ENCODE data around the gene ACSS3.
"Not testable (repeated sequence)": the region's sequence is repeated elsewhere in the genome, so short reads cannot be mapped to it uniquely, and the experiment has no call there.

Gene ACSS3

GRCh38 chr12:81092053-81092452 is 14.2 kb downstream of the ACSS3 start:
- no peak for DNase-seq (ENCODE audit: low read depth in 1 of 2, low spot score in 1 of 2)

GRCh38 chr12:81094718-81095360 is 17.0 kb downstream of the ACSS3 start:
- no peak for DNase-seq (ENCODE audit: low read depth in 1 of 2, low spot score in 1 of 2)

- no peak for DNase-seq (ENCODE audit: low read depth in 1 of 2, low spot score in 1 of 2)
Observed at GRCh38 chr12:81095501-81096232, 17.8 kb downstream of the ACSS3 start.

GRCh38 chr12:81105687-81106086 is 27.8 kb downstream of the ACSS3 start:
- no peak for DNase-seq (ENCODE audit: low read depth in 1 of 2, low spot score in 1 of 2)

DNA sequence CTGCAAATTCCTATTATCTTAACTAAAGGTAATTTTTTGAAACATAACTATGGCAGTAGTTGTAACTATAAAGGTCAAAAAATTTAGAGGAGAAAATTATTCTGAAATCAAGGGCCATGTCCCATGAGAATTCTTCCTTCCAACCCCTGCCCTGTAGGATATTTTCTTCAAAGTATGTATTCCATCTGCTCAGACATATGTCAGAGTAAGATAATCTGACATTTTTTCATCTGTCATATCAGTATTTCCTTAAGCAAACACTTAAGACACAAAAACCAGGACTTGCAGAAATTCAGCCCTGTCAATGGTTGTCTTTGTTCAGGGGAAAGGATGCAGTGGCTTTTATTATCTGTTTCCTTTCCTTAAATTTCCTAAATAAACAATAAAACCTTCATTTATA is 36.3 kb downstream of the ACSS3 start:
- DNase-seq (ENCODE audit: low read depth in 1 of 2, low spot score in 1 of 2), result no peak

- not testable (repeated sequence) for DNase-seq (ENCODE audit: low read depth in 1 of 2, low spot score in 1 of 2)
Observed at GRCh38 chr12:81119069-81119468, 41.2 kb downstream of the ACSS3 start.

- no peak for DNase-seq (ENCODE audit: low read depth in 1 of 2, low spot score in 1 of 2)
Observed at GRCh38 chr12:81120961-81121360, 43.1 kb downstream of the ACSS3 start.

DNA sequence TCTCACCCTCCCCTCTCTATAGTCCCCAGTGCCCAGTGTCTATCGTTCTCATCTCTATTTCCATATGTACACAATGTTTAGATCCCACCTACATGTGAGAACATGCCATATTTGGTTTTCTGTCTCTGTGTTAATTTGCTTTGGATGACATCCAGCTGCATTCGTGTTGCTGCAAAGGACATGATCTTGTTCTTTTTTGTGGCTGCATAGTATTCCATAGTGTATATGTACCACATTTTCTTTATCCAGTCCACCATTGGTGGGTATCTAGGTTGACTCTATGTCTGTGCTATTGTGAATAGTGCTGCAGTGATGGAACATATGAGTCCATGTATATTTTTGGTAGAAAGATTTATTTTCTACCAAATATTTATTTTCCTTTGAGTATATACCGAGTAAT is 45.7 kb downstream of the ACSS3 start:
- no peak for DNase-seq (ENCODE audit: low read depth in 1 of 2, low spot score in 1 of 2)

GRCh38 chr12:81125691-81126090 is 47.8 kb downstream of the ACSS3 start:
- no peak for DNase-seq (ENCODE audit: low read depth in 1 of 2, low spot score in 1 of 2)

DNA sequence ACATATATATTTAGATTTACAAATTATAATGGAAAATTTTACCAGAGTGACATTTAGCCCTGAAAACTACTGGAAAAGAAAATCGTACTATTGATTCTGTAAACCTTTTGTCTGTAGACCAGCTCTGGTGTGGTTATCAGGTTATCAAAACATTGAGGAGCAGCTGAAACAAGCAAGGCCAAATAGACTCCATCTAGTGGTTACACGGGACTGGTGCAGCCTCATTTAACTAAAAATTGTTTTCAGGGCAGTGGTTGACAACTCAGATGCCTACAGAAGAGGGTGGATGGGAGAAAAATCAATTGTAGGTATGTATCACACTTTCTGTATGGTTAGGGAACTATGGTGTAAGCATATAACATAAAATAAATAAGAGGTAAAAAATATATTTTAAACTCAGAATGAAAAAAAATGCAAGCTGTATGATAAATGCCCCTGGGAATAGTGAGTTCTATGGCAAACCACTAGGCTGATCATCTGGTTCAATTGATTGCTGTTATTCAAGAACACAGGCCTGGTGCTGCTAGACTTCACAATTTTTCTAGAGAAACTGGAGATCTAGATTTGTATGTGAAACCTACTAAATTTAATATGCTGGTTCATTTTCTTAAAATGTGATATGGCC is 51.2 kb downstream of the ACSS3 start:
- no peak for DNase-seq (ENCODE audit: low read depth in 1 of 2, low spot score in 1 of 2)

- no peak for DNase-seq (ENCODE audit: low read depth in 1 of 2, low spot score in 1 of 2)
Observed at GRCh38 chr12:81136519-81136918, 58.6 kb downstream of the ACSS3 start.

DNA sequence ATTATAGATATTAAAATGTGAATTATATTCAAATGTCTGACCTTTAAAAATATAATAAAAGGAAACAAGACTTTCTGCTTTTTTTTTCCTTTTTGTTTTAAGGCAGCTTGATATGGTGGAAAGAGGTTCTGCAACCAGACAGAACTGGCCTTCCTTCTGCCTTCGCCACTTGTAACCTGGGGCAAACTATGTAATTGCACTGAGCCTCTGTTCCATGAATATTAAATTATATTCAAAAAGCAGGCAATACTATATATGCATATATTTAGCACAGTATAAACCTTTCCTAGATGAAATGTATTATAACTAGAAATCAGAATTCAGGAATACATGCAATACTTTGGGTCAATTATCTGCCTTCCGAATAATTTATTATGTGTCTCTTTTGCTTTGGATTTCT is 59.9 kb downstream of the ACSS3 start:
- no peak for DNase-seq (ENCODE audit: low read depth in 1 of 2, low spot score in 1 of 2)

DNA sequence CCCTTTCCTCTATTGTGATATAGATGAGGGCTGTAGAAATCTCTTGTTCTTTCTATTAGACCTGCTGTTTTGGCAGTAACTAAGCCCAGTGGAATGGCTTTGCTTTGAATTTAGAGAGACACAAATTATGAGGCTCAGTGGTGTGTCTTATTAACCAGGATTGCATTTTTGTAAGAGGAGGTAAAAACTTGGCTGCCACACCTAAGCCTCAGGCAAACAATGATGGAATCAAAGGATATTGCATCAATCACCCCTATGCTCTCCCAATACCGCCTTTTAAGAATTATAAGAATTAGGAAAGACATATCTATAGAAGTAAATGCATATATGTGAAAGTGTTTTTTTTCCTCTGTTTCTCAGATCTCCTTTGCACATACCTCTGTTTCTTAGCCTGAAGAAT is 63.3 kb downstream of the ACSS3 start:
- DNase-seq (ENCODE audit: low read depth in 1 of 2, low spot score in 1 of 2), result no peak

GRCh38 chr12:81143057-81143456 is 65.2 kb downstream of the ACSS3 start:
- DNase-seq (ENCODE audit: low read depth in 1 of 2, low spot score in 1 of 2), result no peak

DNA sequence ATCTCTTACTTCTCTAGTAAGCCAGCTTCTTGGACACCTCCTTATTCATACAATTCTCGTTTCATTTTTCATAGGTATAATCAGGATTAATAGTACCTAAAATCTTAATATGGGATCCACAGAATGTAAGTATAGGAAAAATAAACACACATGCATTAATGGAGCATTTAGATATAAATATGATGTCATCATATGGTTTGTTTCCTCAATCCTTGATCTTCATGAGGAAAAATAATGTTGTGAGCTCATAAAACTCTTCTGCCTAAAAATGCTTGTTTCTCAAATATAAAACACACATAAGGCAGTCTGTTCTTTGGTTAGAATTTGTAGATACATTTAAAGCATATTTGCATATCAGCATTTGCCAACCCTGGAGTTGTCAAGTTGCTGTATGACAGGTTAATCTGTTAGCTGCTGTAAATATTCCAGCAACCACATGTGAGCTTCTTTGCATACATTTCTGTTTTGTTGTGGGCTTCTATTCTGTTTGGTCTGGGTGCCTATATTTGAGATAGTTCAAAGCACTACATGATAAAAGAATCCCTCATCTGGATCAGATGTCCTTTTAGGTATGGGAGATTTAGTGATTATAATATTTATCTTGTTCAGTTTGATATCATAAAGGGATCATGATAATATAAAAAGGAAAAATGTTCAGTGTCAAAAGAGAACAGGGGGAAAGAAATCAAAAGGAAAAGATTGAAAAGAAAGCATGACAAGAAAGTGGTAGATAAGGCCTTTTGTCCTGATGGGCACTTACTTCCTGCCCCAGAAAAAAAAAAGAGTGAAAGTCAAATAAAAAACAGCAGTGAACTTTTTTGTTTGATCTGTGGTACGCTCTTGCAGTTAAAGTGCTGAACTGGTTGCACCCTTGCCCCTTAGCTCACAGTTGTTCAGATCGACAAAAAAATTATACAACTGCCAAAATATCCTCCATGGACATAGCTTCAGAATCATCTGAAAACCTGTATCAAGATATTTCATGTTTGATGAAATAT is 68.6 kb downstream of the ACSS3 start:
- DNase-seq (ENCODE audit: low read depth in 1 of 2, low spot score in 1 of 2), result no peak

- DNase-seq (ENCODE audit: low read depth in 1 of 2, low spot score in 1 of 2), result no peak
Observed at GRCh38 chr12:81147292-81147919, 69.5 kb downstream of the ACSS3 start.

DNA sequence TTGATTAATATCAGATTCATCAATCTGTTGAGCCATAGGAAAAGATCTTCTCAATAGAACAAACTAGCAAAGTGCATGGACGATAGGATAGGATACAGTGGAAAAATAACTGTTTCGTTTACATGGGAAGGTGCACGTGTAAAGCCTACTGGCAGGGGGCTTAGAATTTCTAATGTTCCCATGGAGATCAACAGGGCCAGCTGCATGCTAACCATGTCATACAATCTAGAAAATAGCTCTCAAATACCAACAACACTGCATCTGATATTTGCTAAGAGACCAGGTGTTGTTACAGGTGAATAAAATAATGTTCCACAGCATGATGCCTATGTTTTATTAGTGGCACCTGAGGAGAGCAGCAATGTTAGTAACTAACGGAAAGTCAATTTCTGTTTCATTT is 72.5 kb downstream of the ACSS3 start:
- no peak for DNase-seq (ENCODE audit: low read depth in 1 of 2, low spot score in 1 of 2)

DNA sequence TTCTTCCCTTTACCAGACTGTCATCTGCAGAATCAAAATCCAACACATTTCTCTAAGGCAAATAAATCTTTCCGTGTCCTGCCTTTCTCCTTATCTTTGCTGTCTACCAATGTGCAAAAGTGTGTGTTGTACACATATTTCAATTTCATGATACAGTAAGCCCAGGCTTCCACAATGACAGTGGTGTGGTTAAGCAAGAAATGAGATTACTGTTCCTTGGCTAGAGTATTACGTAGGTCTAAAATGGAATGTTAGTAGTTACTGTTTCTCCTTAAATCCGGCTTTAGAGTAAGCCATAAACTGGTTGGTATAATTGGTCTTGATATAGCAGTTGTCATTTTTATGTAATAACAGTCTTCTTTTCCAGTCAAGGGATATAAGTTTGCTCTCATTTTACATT is 82.0 kb downstream of the ACSS3 start:
- DNase-seq (ENCODE audit: low read depth in 1 of 2, low spot score in 1 of 2), result no peak

DNA sequence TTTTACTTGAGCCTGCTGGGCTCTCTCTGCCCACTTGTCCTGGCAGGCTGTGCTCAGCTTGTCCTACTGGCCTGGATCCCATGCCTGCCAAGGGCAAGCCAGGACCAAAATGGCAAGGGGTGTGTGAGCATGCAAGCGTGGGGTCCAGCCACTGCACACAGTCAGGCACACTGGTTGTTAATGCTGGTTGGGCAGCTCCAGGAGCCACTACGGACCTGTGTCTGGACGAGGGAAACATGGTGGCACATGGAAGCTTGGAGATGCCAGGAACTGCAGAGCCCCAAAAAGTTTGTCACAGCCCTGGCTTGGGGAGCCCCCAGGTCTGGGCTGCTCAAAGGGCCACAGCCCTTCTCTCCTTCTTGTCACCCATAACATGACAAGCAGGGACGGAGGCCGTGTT is 83.8 kb downstream of the ACSS3 start:
- DNase-seq (ENCODE audit: low read depth in 1 of 2, low spot score in 1 of 2), result no peak

DNA sequence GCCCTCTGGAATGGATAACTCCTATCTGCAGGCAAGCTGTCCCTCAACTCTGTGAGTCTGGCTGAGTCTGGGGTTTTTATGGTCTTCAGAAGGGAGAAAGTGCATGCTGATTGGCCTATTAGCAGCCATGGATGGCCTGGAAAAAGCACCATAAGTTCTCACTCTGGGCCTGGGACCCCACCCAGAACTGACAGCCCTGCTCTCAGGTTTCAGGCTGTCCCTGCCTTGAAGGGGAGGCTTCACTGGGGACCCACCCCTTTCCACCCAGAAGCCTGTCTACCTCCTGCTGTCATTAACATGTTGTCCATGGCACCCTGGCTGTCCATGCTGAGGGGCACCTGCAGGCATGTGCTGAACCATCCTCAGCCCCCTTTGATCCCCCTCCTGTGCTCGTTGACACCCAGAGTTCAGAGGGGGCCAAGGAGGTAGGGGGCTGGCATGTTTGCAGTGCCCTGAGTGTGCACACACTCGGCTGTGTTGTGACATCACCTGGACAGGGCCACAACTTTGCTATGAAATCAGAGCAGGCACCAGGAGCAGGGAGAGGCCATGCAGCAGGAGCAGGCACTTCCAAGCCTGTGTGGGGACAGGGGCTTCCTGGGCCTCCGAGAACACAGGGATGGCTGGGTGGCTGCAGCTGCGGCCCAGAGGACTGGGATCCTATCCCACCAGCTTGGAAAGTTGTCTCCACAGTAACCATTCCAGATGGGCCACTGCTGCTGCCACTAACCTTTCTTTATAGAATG is 84.7 kb downstream of the ACSS3 start:
- no peak for DNase-seq (ENCODE audit: low read depth in 1 of 2, low spot score in 1 of 2)

Data from activated CD4-positive, alpha-beta T cell treated with anti-CD3 and anti-CD28 coated beads, Interleukin-2, amount 50 U/mL, for 24 hours (primary cell).